ENCODE results near the gene PHC3.
A peak's percentile ranks its signal among the peaks of the same experiment; 100 is the strongest.

The PHC3 gene

GRCh38 chr3:170050753-170051152, 130.8 kb downstream of the PHC3 start:
- no peak for ATAC-seq

GRCh38 chr3:170049146-170050000, 132.2 kb downstream of the PHC3 start:
- peak; percentile 24; the same call in 1 of the 3 replicates for ATAC-seq
- TF ChIP-seq ESRRG (CRISPR knock-in tag; IDR thresholded peaks at IDR 0.05) (no peak), POU6F1 (CRISPR knock-in tag; IDR thresholded peaks at IDR 0.05; ENCODE audit: borderline replicate concordance, low read depth) (no peak), TSHZ2 (CRISPR knock-in tag; IDR thresholded peaks at IDR 0.05) (no peak), BACH2 (CRISPR knock-in tag; IDR thresholded peaks at IDR 0.05; ENCODE audit: borderline replicate concordance) (no peak), PATZ1 (CRISPR knock-in tag; IDR thresholded peaks at IDR 0.05; ENCODE audit: borderline replicate concordance) (no peak), CSDC2 (CRISPR knock-in tag; IDR thresholded peaks at IDR 0.05) (no peak), ZC3H10 (CRISPR knock-in tag; IDR thresholded peaks at IDR 0.05) (no peak), TCF4 (CRISPR knock-in tag; IDR thresholded peaks at IDR 0.05; ENCODE audit: borderline replicate concordance) (no peak), ZNF565 (CRISPR knock-in tag; conservative IDR thresholded peaks at IDR 0.05; ENCODE audit: low read depth) (no peak), ZFP3 (CRISPR knock-in tag; IDR thresholded peaks at IDR 0.05) (no peak), SNAI2 (CRISPR knock-in tag; IDR thresholded peaks at IDR 0.05) (no peak), PPARA (CRISPR knock-in tag; IDR thresholded peaks at IDR 0.05; ENCODE audit: borderline replicate concordance) (no peak), ZNF70 (CRISPR knock-in tag; IDR thresholded peaks at IDR 0.05) (no peak), TOX (CRISPR knock-in tag; IDR thresholded peaks at IDR 0.05; ENCODE audit: borderline replicate concordance) (no peak)

More at GRCh38 chr3:170050753-170051152, 130.8 kb downstream of the PHC3 start:
- TF ChIP-seq CSRNP3 (CRISPR knock-in tag; IDR thresholded peaks at IDR 0.05), result no peak
- no peak for TF ChIP-seq ZNF70 (CRISPR knock-in tag; IDR thresholded peaks at IDR 0.05)
- no peak for TF ChIP-seq TSHZ2 (CRISPR knock-in tag; IDR thresholded peaks at IDR 0.05)
- no peak for TF ChIP-seq ZFP3 (CRISPR knock-in tag; IDR thresholded peaks at IDR 0.05)
- no peak for TF ChIP-seq TOX (CRISPR knock-in tag; IDR thresholded peaks at IDR 0.05; ENCODE audit: borderline replicate concordance)
- TF ChIP-seq ESRRG (CRISPR knock-in tag; IDR thresholded peaks at IDR 0.05), result no peak
- TF ChIP-seq CREB5 (CRISPR knock-in tag; IDR thresholded peaks at IDR 0.05; ENCODE audit: low read depth), result no peak
- TF ChIP-seq ZFP30 (CRISPR knock-in tag; IDR thresholded peaks at IDR 0.05), result no peak

Data from SK-N-SH treated with all-trans-retinoic acid at 6 μM for 48 hours (cell line).